ENCODE results near the gene OR4E2.
"Not testable (repeated sequence)": the region's sequence is repeated elsewhere in the genome, so short reads cannot be mapped to it uniquely, and the experiment has no call there.

Gene OR4E2

DNA sequence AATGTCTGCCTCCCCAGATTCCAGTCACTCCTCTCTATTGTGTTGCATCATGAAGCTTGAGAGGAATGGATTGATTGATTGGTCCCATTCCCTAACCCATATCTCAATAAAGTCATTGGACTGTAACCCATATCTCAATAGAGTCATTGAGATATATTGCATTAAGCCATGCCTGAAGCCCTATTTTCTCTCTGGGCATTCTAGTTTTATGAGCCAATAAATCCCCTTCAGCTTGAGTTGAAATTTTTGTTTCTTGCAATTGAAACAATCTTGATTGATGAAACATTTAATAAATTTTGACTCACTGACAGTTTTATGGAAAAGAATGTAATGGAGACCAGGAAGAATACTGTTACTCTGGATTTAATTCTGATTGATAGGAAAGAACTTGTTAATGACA is 40.8 kb downstream of the OR4E2 start:
- DNase-seq (ENCODE audit: low spot score): no peak
- FAIRE-seq: no peak

DNA sequence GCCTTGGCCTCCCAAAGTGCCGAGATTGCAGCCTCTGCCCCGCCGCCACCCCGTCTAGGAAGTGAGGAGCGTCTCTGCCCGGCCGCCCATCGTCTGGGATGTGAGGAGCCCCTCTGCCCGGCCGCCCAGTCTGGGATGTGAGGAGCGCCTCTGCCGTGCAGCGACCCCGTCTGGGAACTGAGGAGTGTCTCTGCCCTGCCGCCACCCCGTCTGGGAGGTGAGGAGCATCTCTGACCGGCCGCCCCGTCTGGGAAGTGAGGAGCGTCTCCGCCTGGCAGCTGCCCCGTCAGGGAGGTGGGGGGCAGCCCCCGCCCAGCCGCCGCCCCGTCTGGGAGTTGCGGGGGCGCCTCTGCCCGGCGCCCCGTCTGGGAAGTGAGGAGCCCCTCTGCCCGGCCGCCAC is 44.0 kb downstream of the OR4E2 start:
- FAIRE-seq; DNase-seq (ENCODE audit: low spot score): not testable (repeated sequence)

DNA sequence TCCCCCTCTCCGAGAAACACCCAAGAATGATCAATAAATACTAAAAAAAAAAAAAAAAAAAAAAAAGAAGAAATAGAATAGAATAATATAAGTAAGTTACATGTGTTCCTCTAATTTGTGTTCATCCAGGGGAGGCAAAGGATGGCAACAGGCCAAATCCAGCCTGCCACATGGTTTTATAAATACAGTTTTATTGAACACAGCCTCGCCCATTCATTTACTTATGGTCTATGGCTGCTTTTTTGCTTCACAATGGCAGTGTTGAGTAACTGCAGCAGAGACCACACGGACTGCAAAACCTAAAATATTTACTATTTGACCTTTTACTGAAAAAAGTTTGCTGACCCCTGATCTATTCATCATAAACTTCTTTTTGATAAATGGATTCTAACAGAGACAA is 44.9 kb downstream of the OR4E2 start:
- FAIRE-seq; DNase-seq (ENCODE audit: low spot score): not testable (repeated sequence)

DNA sequence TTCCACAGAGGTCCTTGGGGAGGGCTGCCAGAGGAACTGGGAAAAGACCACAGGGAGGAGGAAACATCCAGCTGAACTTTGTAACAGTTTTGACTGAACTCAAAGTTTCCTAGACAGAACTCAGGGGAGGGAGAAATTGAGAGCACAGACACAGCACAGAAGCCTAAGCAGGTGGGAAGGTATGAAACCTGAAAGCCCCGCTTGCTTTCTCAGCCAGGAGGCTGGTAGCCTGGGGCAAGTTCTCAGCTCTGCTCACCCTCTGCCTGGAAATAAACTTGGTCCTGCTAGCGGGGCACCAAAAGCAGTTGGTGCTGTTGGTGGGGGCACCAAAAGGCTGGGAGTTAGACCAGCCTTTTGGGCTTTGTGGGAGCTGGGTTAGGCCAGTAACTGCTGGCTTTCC is 45.9 kb downstream of the OR4E2 start:
- no peak for FAIRE-seq
- DNase-seq (ENCODE audit: low spot score): no peak

DNA sequence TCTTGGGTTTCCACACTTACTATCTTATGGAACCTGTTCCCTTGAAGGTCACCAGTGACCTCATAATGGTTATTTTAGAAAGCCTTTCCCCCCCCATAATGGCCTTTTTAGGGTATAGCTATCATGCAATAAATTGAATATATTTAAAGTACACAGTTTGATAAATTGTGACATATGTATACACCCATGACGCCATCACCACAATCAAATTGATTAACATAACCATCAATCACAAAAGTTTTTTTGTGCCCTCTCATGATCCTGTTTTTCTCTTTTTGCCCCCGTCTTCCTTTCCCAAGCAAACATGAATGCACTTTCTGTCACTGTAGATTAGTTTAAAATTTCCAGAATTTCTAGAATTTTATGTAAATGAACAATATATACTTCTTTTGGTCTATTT is 48.7 kb downstream of the OR4E2 start:
- FAIRE-seq (no peak), DNase-seq (ENCODE audit: low spot score) (no peak)

DNA sequence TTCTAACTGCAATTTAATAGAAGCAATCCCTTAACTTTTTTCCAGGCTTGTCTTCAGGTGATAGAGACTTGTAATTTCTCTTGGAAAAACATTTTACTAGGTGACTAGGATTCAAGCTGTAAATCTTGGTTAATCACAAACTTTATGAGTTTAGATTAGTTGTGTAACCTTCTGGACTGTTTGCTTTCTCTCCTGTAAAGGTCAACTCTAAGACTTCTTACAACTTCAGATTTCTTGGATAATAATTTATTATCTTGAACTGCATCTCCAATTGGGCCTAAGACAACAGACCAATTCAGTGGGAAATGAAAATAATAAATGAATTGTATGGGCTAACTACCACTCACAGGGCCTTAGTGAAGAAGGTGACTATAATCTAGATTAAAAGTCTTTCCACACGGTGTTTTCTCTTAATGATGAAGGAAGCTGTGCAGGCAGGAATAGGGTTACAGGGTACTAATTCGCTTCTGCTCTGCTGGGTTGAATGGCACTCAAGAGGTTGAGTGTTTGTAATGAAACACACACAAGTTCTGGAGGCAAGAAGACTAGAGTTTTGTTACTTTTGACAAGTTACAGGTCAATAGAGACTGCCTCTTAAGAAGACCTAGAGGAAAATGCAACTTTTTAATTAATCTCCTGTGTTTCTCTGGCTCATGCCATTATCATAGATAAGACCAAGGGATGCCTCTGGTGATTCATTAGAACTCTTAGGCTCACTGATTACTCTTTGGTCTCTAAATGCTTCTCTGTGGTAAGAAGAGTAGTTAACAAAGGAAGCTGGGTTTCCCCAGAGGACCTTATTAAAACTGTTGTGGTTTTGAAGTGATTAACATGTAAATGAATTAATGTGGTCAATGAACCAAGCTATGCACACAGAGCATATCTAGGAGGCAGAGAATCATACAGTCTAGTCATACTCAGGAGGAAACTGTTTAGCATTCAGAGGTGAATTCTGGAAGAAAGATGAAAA is 50.0 kb downstream of the OR4E2 start:
- DNase-seq (ENCODE audit: low spot score) (no peak), FAIRE-seq (no peak)

DNA sequence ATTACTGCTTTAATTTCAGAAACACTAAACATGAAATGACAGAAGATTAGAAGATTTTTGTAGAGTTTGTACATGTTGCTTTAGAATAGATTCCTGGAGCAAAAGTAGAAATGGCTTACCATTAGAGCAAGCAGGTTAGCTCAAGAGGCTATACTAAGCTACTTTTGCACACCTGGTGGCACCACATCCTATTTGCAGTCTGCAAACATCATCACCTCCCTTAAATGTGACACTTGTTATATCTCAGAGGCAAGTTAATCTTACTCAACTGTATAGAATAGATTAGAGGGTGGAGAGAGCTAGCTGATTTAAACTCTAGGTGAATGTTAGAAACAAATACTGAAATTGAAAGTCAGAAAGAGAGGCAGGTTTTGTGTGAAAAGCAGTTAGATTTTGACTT is 50.7 kb downstream of the OR4E2 start:
- DNase-seq (ENCODE audit: low spot score) (no peak), FAIRE-seq (no peak)

DNA sequence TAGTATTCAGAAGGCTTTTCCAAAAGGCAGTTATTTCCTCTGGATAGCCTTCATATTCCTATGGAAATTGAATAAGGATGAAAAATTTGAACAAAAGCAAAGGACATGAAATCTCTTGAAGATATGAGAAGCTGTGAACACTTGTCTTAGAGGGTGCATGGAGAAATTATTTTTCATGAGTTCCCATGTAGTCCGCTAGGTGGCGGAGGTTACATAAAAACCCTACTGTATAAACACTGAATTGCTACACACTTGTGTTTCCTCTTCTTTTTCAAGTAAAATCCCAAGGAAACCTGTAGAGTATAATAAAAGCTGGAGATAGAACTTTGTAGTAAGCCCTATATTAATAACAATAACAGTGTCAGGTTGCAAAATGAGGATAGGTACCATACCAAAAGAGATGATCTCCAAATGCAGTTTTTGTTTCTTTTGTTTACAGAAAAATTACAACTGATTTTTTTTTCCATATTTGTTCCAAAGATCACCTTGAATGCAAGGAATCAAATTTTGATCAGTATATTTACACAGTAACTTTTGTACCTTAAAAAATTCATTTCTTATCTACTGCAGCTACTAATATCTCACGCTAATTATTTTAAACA is 57.8 kb downstream of the OR4E2 start:
- DNase-seq (ENCODE audit: low spot score): peak; percentile 48
- FAIRE-seq: no peak

DNA sequence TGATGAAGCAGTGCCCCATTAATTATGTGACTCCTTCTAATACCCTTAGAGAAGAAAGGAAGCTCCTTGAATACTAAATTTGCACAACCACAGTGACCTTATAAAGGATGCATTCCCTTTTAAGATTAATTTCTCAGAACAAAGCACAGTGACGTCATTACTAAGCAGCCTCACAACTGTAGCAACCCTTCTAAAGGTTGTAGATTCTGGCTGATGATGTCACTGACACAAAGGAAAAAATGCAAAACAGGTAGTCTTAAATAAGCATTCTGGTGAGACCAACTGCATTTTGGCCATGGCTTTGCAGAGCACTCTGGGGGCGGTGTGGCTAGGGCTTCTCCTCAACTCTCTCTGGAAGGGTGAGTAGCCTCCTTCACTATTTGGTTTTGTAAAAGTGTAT is 58.4 kb downstream of the OR4E2 start:
- FAIRE-seq (no peak), DNase-seq (ENCODE audit: low spot score) (no peak)

DNA sequence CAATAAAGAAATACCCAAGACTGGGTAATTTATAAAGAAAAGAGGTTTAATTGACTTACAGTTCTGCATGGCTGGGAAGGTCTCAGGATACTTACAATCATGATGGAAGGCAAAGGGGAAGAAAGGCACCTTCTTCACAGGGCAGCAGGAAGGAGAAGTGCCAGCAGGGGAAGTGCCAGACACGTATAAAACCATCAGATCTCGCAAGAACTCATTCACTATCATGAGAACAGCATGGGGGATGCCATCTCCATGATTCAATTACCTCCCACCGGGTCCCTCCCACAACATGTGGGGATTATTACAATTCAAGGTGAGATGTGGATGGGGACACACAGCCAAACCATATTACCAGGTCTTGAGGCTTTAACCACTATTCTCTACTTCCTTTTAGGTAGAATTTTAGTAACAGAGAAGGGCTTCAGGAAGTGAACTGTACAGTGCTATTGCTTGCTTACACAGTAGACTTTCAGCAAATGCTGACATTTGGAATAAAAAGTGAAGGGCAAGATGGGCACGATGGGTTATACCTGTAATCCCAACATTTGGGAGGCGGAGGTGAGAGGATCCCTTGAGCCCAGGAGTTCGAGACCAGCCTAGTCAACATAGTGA is 60.8 kb downstream of the OR4E2 start:
- FAIRE-seq (no peak), DNase-seq (ENCODE audit: low spot score) (no peak)
